Measurements from ENCODE around the gene TFF3.
"Not testable (repeated sequence)": the region's sequence is repeated elsewhere in the genome, so short reads cannot be mapped to it uniquely, and the experiment has no call there.

The TFF3 gene

DNA sequence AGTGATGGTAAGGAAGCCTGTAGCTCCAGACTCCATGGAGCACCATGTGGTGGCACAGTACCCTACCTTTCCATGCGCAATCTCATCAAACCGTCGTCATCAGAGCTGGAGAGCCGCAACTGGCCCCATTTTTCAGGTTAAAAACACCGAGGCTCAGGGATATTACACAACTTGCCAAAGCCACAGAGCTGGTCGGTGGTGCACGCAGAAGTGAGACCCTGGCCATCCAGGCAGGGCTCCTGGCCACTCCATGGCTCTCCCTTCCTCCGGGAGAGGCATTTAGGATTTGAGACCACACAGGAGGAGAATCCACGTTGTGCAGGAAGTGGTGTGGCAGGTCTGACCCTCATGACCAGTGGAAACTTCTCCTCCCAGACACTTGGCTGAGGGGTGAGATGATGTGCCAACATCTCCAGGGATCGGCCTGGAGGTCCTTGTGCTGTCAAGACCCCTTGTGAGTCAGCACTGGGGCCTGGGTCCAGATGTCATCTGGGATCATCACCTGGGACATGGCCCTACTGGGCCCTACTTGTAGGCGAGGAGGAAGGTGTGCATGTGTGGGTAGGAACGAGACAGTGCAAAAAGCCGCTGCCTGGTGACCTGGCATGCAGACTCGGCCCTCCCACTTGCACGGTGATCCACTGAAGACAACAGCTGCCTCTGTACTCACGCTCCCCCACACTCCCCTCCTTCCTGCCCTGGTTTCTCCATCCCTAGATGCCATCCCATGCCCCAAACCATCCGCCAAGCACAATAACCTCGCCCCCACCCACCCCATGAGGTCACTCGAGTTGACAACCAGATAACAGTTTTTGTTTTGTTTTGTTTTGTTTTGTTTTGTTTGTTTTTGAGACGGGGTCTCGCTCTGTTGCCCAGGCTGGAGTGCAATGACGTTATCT lies 10.4 kb downstream of the TFF3 start:
- DNase-seq (ENCODE audit: low read depth), result no peak

DNA sequence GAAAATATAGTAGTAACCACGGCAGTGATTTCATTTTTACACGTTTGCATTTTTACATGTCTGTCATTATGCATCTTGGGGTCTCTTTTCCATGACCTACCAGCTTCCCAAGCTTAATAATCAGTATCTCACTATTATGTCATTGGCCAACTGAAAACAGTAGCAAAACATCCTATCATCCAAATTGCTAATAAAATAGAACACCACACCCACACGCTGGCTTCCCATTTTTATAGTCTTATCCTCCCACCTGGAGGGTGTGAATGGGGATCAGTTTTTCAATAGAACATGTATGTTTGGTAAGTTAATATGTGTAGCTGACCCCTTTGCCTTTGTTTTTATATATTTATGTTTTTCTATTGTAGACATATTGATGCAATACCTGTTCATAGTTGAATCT lies 11.8 kb downstream of the TFF3 start:
- DNase-seq (ENCODE audit: low read depth), result no peak

DNA sequence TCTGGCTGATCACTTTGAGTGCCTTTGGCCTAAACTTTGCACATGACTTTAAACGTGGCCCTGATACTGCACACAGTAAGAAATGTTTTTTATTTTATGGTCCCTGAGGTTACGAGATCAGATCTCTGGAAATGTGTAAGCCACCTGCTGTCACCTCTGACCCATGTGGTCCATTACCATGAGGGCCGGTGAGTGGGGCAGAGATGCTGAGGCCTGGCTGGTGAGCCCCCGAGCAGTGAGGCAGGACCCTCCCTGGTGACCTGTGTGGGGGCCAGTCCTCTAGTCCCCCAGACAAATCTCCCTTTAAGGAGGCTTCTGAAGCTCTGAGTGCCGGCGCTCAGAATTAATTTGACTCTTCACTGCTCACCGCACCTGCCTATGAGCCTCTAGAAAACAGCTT lies 12.4 kb downstream of the TFF3 start:
- DNase-seq (ENCODE audit: low read depth), result no peak

DNA sequence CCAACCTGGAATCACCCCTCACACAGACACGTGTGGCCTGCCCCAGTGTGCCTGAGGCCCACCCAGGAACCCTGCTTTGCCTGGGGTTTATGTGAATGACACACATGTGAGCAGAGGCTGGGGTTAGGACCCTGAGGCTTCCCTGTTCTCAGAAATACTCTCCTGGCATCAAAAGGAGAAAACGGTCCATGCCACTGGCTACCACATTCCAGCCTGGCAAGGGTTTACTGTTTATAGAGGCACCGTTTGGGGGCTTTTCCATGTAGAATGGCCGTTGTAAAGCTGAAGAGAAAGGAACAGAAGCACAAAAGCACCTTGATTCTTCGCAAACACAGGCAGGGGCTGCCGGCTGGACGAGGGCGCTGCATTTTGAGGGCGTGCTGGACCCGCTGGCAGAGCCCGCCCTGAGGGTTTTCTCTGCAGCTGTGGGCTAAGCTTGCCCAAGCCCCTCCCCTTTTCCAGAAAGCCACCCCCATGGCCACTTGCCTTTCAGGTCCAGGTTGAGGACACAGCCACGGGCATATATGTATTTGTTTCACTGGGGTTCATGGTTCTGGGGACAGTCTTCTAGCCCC lies 13.0 kb downstream of the TFF3 start:
- no peak for DNase-seq (ENCODE audit: low read depth)

DNA sequence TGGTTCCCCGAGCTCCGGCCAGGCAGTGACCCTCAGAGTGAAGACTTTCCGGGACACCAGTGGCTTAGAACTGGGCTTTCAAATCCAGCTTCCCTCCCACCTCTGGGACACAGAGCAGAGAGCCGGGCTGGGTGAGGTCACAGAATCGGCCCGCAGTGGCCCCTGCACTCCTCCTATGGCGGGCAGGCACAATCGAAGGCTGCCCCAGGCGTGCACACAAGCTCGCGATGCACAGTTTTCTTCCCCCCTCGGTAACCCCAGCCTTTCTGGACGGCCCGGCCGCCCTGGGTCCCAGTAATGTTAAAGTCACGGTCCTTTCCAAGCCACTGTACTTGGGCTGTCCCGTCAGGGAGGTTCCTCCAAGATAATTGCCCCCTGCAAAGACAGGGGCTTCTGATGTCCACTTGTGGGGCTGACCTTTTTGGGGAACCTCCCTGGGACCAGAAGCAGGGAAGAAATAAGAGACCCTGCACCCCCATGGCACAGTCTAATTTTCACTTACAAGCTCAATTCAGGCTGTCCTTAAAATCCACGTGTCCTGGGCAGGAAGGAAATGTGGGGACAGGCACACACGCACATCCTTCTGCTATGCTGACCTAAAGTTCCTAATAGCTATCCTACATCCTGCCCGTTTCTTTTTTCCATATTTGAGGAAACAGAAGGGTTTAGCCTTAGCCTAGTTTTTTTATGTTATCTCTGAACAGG lies 13.7 kb downstream of the TFF3 start:
- no peak for DNase-seq (ENCODE audit: low read depth)

DNA sequence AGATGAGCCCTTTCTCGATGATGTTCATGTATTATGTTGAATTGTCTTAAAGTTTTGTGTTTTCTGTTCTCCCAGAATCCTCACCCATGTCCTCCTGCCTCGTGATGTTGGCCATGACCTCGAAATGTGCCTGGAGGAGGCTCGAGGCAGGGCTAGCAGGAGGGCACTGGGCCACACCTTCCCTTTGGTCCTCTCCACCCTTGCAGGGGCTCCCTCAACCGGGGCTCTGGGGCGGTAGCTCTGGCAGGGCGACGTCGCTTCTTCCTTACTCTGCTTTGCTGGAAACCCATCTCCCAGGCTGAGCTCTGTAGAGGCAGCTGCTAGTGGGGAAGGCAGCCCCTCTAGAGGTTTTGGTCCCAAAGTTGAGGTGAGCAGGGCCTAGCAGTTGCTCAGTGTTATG lies 14.3 kb downstream of the TFF3 start:
- no peak for DNase-seq (ENCODE audit: low read depth)

DNA sequence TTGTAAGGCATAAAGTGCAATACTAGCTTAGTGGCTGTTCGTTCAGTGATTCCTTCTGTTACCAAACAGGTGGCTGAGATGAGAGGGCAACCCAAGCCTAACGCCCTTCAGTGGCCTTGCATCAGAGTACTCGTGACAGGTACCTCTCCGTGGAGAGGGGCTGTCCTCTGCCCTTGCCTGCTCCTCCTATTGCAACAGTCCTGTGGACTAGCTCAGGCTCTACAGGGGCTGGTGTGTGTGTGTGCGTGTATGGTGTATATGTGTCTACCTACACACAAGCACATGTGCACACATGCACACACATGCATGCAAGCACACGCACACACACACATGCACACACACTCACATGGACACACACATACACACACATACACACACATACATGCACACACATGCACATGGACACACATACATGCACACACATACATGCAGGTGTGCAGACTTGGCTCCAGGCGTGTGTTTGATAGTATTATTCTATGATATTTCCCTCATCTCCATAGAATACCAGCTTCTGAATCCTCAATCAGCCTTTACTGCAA lies 15.1 kb downstream of the TFF3 start:
- no peak for DNase-seq (ENCODE audit: low read depth)

DNA sequence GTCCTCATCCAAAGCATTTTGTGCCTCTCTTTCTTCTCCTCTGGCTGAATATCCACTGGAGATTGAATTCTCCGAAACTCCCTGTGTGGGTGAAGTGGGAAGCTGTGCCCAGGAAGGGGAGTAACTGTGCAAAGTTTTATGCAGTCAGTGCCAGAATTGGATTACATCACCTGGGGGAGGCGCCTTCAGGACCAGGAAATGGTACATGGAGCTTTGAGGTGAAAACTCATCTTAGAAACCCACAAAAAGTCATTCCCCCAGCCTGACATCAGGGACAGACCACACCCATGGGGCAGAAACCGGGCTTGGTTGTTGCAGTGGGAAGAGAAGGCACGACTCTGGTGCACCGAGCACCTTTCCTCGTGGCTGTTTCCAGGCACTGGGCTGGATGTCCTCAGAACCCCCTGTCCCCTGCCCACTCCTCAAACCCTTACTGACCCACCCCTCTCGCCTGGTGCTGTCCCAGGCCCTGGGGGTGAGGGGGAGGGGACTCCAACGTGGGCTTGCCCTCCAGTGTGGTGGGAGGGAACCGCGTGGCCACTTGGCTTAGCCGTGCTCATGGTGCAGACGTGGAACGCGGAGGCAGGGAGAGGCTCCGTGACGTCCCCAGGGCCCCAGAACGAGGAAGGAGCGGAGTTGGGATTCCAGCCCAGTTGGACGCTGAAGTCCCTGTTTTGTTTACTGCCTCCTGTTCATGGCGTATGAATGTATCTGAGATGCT lies 15.7 kb downstream of the TFF3 start:
- DNase-seq (ENCODE audit: low read depth), result no peak

DNA sequence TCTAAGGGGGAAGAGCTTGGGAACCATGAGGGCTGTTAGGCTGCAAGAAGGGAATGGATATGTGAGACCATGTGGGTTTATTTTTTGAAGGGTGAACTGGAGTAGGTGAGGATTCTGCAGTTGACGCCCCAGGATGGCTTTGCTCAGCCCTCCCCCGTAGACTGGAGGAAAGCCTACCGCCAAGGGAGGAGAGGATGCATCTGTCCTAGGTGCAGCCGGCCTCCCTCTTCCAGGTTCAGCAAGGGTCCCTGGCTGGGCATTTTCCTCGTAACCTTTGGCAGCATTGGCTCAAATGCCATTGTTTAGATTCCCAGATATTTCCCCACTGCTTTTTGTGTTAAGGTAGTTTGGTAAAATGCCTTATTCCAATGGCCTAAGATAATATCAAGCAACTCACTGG lies 16.6 kb downstream of the TFF3 start:
- no peak for DNase-seq (ENCODE audit: low read depth)

DNA sequence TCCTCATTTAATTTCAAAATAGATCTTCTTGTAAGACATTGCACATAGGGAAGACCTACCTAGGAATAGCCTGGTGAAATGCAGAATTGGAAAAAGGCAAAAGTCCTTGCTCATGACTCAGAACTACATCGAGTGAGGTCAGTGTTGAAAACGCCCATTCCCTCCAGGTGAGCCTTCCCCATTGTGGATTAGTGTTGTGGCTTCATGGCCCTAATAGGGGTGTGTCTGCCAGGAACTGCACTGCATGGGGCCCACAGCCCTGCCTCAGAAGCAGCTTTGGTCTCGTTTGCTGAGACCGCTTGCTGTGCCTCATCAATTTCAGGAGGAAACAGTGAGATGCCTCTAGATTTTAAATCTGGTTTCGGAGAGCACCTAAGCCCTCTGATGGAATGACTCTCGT lies 17.0 kb downstream of the TFF3 start:
- no peak for DNase-seq (ENCODE audit: low read depth)

DNA sequence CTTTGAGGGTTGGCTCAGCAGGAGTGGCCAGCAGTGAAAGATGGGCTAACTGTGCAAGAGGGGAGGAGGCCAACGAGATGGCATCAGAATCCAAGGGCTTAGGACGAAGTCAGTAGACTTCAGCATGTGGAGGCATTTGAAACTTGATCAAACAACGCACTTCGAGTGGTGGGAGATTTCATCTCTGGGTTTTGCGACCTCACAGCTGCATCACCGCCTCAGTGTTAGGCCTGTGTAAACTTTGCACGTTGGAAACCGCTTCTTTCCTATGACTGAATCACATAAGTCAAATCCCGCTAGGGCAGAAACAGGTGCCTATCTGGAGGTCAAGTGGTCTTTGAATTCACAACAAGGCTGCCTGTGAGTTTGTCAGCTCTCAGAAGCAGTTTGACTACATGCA lies 17.8 kb downstream of the TFF3 start:
- DNase-seq (ENCODE audit: low read depth), result no peak

DNA sequence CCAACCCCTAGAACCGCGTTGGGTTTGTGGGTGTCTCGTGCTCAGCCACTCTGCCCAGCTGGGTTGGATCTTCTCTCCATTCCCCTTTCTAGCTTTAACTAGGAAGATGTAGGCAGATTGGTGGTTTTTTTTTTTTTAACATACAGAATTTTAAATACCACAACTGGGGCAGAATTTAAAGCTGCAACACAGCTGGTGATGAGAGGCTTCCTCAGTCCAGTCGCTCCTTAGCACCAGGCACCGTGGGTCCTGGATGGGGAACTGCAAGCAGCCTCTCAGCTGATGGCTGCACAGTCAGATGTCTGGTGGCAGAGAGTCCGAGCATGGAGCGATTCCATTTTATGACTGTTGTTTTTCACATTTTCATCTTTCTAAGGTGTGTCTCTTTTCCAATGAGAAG lies 18.7 kb downstream of the TFF3 start:
- no peak for DNase-seq (ENCODE audit: low read depth)

DNA sequence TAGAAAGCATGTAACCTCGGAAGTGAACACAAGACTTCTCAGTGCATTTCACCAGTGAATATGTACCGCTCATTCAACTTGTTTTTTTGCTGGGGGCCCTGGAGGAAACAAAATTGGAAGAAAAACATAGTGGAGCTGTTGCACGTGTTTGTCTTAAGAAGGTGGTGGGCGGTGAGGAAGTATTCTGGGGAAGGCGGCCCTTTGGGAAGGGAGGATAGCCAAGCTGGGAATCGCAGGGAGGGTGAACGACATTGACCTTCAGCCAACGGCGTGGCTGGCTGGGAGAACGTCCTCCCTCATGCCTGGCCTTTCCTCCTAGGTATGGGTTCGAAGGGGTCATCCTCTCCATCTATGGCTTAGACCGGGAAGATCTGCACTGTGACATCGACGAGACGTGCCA lies 19.4 kb downstream of the TFF3 start:
- no peak for DNase-seq (ENCODE audit: low read depth)

DNA sequence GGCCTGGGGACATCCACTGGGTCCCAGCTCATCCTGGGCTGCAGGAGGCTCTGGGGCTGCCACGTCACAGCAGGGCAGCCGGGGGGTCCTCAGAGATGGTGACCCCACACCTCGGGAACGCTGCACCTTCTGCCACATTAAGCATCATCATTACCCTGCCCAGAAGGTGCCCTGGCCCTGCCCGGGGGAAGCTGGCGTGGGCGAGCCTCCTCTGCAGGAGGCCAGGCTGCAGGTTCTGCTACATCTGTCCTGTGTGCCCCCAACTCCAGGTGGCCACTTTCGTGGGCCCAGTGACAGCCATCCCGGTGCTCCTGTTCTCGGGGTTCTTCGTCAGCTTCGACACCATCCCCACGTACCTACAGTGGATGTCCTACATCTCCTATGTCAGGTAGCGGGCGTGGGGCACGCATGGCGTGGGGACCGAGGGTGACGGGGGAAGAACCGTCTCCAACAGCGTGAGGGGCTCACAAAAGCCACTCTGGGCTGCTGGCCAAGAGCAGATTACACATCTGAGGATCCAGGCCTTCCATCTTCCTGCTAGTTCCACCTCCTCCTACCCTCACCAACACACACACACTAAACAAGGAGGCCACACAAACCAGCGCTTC lies 20.8 kb downstream of the TFF3 start:
- DNase-seq (ENCODE audit: low read depth), result no peak

DNA sequence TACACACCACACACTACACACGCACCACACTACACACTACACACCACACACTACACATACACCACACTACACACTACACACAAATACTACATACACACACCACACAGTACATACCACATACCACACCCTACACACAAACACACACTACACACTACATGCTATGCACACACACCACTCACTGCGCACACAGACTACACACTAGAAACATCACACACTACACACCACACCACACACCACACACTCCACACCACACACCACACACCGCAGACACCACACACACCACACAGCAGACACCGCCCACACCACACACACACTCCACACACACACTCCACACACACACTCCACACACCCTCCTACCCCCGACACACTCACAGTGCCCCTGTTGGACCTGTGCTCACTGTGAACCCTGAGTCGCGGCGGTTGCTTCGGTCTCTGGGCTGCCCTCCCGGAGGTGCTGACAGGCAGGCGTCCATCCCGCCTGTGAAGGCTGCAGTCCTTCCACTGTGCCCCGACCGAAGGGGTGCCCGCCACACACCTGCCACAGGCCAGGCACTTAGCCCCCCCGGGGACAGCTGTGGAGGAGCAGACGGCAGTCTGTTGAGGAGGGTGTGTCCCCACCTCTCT lies 21.4 kb downstream of the TFF3 start:
- DNase-seq (ENCODE audit: low read depth), result no peak

DNA sequence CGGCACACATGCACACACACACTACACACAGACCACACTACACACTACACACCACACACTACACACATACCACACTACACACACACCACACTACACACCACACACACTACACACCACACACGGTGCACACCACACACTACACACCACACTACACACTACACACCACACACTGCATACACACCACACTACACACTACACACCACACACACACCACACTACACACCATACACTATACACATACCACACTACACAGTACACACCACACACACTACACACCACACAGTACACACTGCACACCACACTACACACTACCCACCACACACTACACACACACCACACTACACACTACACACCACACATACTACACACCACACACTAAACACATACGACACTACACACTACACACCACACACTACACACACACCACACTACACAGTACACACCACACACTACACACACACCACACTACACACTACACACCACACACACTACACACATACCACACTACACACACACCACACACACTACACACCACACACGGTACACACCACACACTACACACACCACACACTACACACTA lies 22.6 kb downstream of the TFF3 start:
- not testable (repeated sequence) for DNase-seq (ENCODE audit: low read depth)

DNA sequence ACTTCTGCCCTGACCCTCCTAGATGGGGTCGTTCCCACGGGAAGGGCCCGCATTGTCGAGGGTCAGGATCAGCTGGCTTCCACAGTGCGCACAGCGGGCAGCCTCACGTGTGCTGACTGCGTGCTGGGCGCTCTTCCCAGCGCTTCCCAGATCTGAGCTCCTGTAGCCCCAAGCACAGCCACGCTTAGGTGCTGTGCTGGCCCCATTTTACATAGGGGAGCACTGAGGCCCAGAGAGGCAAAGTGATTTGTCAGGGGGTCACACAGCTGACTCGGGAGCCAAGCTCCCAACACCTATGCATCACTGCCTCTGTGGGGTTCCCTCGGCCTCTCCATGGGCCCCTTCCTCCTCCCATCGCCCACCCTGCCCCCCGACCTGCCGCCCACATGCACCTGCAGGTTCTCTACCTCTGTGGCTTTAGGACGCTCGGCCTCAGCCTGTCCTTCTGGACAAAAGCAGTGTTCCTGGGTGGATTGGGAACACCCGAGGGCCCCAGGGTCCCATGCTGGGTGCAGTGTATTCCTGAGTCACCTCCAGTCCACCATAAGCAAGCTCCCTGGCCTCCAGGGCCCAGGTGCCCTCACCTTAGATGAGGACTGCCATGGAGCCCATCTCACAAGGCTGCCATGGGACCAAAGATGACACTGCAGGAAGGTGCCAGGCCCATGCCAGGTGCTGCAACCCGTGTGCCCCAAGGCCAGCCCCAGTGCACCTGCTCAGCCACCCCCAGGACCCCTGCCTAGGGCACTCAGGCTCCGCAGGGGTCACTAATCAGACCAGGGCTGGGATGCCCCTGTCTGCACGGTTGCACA lies 23.3 kb downstream of the TFF3 start:
- DNase-seq (ENCODE audit: low read depth), result no peak

DNA sequence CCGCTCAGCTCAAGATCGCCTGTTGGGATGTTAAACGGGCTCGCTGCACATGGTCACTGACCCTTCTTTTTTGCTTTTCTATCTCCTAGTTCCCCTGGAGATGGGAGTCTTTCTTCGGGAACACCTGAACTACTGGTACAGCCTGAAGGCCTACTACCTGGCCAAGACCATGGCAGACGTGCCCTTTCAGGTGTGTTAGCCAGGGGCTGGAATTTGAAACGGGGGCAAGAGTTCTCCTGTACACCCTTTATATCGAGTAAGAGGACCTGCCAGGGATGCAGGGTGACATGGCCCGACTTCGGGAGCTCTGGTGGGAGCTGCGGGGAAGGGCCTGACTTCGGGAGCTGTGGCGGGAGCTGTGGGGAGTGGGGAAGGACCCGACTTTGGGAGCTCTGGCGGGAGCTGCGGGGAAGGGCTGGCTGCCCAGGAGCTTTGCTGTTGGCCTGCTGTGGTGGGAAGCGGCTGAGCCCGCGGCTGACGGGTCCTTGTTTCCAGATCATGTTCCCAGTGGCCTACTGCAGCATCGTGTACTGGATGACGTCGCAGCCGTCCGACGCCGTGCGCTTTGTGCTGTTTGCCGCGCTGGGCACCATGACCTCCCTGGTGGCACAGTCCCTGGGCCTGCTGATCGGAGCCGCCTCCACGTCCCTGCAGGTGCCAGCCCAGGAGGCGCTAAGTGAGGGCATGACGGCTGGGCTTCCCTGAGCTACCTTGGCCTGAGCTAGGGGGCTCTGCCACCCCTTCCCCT lies 24.0 kb downstream of the TFF3 start:
- DNase-seq (ENCODE audit: low read depth), result no peak

DNA sequence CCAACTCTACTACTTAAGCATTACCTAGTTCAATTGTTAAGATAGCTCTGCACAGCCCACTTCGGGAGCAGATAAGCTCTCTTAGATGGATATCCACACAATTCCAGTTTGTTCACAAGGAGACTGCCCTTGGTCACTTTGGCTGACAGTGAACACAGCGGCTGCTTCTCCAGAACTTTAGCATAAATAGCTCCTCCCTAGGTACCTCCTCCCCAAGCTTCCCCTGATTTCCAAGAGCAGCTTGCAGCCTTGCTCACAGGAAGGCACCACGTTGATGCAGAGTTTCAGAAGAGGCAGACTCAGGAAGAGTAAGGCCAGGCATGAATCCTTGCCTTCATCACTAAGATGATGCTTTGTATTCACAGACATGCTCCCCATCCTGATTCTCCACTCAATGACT lies 24.7 kb downstream of the TFF3 start:
- DNase-seq (ENCODE audit: low read depth), result no peak

All from stimulated activated CD8-positive, alpha-beta memory T cell treated with anti-CD3 and anti-CD28 coated beads, Interleukin-15, amount 100 ng/mL, for 1 hour (primary cell).